Breast epithelium (tissue), 3 donors: ENCODE measurements around the gene TMEM255B.

ENCODE experiments used
- CTCF ChIP-seq, 3 donors: fragments of 450-650 bp; IDR thresholded peaks; one replicate each; pipeline ENCODE4 v1.5.1; 2016 to 2017; ENCODE audit warnings: antibody characterized with exemption in 3 of 3, mild to moderate bottlenecking in 3 of 3, moderate library complexity in 3 of 3
- POLR2A ChIP-seq: fragments of 450-650 bp; IDR thresholded peaks from one replicate; pipeline ENCODE4 v1.6.1; 2016; ENCODE audit warnings: antibody characterized with exemption, mild to moderate bottlenecking, moderate library complexity
- POLR2AphosphoS5 ChIP-seq, 3 donors: sonication (generic); formaldehyde crosslinking; IDR thresholded peaks; one replicate each; pipeline ENCODE4 v1.6.1; 2017; ENCODE audit warnings: antibody characterized with exemption in 3 of 3

DNA sequence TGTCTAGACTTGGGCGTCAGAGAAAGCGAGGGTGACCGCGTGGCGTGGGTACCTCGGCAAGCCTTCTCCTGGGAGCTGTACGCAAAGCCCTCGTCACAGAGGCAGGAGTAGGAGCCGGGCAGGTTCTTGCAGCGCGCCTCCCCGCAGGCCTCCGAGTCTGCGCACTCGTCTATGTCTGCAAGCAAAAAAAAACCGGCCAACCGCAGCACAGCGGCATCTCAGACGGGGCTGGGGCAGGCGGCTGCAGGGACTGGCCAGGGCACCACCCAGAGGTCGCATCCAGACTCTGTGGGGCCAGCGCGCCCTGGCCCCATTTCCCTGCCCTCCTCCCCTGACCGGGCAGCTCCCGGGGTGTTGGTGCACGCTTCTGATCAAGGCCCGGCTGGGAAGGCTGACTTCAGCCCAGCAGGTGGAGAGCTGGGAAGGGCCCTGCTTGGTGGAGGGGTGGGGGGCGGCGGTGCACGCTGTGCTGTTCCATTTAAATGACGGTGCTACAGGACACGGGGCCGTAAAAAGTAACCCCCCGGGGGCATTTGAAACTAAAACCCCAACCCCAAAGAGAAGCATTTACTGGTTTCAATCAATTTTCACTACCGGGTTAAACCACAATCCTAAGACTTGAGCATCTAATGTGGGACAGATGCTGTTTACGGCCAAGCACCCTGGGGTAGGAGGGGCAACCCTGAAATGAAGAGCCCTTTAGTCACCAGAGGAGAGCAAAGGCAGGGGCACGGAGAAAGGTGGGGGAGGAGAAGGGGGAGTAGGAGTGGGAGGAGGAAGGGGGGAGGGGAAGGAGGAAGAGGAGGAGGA lies 76.6 kb downstream of the TMEM255B start:
- TF ChIP-seq POLR2A, result no peak
- TF ChIP-seq CTCF (IDR thresholded peaks at IDR 0.05), result no peak
- no peak for TF ChIP-seq POLR2AphosphoS5 (IDR thresholded peaks at IDR 0.05)
